Chondrocyte (in vitro differentiated cells): ENCODE data around the gene PAQR5. TPM values are rescaled to one million over a fixed set of nuclear protein-coding genes. Genes with fewer than 3 reads are reported as not detected.

ENCODE experiments used
- DNase-seq: peaks from one replicate; pipeline ENCODE4 v3.0.0; 2021; ENCODE audit warnings: mixed read lengths, low spot score
- H3K27ac Mint-ChIP-seq: one replicate; pipeline ENCODE4 v1.8.0; 2021; ENCODE audit warnings: mild to moderate bottlenecking, moderate library complexity, mixed read lengths; ENCODE audit not compliant: unreplicated experiment
- H3K27me3 Mint-ChIP-seq: 2 replicates; pipeline ENCODE4 v1.8.0; 2021; ENCODE audit warnings: low read depth, mixed read lengths
- H3K36me3 Mint-ChIP-seq: 2 replicates; pipeline ENCODE4 v1.8.0; 2021; ENCODE audit warnings: low read depth, mixed read lengths
- H3K4me1 Mint-ChIP-seq: 2 replicates; pipeline ENCODE4 v1.8.0; 2021; ENCODE audit warnings: low read depth, mild to moderate bottlenecking, mixed read lengths
- H3K4me3 Mint-ChIP-seq: one replicate; pipeline ENCODE4 v1.8.0; 2021; ENCODE audit warnings: mild to moderate bottlenecking, moderate library complexity, mixed read lengths; ENCODE audit not compliant: unreplicated experiment
- H3K9me3 Mint-ChIP-seq: 2 replicates; pipeline ENCODE4 v1.8.0; 2021; ENCODE audit warnings: low read depth, mixed read lengths
- total RNA-seq: library from RNA; stranded (reverse); gene quantifications from 3 replicates; pipeline ENCODE4 v1.2.1, GENCODE V29; 2021
- TF ChIP-seq, protein P1 (sequence below): fragments of 200-600 bp; sonication (generic); IDR thresholded peaks from 2 replicates; pipeline ENCODE4 v1.5.0; 2021; ENCODE audit warnings: antibody characterized with exemption, mild to moderate bottlenecking, moderate library complexity

The PAQR5 gene
- total RNA-seq, 1 donor from 2014 or later, result 0.20 TPM

DNA sequence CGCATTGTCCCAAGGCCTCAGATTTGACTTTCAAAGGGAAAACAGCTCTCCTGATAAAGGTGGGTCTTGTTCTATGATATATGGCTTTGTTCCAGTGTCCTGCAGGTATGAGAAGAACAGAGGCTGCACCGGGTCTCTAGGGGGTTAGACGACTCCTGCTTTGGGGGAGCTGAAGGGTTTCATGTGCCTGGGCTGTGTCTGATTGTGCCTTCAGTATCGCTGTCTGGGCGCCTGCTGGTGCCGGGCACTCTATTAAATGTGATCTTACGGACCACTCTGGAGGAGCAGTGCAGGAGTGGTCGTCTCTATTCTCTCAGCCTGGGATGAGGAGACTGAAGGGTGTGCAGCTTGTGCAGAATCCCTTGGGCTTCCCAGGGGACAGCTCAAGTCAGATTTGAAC, 16.0 kb downstream of the PAQR5 start:
- no peak for DNase-seq
- Mint-ChIP-seq H3K27ac (no peak overlapping the region), H3K4me3 (no peak overlapping the region), H3K27me3 (peaks cover 8% of the 10 kb centered on the region), H3K4me1 (no peaks in the 10 kb centered on the region), H3K9me3 (no peaks in the 10 kb centered on the region), H3K36me3 (no peaks in the 10 kb centered on the region)
- TF ChIP-seq, protein P1, sequence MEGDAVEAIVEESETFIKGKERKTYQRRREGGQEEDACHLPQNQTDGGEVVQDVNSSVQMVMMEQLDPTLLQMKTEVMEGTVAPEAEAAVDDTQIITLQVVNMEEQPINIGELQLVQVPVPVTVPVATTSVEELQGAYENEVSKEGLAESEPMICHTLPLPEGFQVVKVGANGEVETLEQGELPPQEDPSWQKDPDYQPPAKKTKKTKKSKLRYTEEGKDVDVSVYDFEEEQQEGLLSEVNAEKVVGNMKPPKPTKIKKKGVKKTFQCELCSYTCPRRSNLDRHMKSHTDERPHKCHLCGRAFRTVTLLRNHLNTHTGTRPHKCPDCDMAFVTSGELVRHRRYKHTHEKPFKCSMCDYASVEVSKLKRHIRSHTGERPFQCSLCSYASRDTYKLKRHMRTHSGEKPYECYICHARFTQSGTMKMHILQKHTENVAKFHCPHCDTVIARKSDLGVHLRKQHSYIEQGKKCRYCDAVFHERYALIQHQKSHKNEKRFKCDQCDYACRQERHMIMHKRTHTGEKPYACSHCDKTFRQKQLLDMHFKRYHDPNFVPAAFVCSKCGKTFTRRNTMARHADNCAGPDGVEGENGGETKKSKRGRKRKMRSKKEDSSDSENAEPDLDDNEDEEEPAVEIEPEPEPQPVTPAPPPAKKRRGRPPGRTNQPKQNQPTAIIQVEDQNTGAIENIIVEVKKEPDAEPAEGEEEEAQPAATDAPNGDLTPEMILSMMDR, result no peak

DNA sequence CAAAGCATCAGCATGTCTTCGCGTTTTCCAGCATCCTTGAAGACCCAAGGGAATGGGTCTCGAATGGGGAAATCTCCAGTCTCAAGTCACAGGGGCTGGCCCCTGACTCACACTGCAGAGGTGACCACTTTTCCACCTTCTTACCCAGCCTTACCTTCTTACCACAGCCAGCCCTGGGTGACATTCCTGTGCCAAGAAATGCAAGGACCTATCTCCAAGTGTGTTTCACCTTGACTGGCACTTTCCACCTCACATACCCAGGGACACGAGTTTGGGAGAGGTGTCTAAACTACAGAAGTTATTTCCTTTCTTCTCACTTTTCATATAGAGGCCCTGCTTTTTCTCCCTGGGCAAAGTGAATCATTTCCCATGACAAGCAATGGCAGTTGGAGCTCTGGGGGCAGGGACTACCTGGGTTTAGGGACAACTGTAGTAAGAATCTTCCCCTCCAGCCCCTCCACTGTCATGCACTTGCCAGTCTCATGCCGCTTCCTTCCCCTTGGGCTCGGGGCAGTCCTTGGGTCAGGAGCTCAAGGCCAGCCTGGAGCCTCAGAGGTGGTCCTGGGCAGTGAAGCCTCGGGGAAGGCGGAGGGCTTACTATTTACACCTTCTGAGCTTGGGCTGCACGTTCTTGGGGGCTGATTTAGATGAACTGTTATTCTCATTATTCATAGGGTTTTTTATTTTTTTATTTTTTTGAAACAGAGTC, 16.8 kb downstream of the PAQR5 start:
- no peaks in the 10 kb centered on the region for H3K9me3 Mint-ChIP-seq
- TF ChIP-seq, protein P1, result no peak
- H3K27ac Mint-ChIP-seq, result no peak overlapping the region
- H3K36me3 Mint-ChIP-seq, result no peaks in the 10 kb centered on the region
- peaks cover 8% of the 10 kb centered on the region for H3K27me3 Mint-ChIP-seq
- DNase-seq, result no peak
- H3K4me3 Mint-ChIP-seq, result no peak overlapping the region
- no peaks in the 10 kb centered on the region for H3K4me1 Mint-ChIP-seq

DNA sequence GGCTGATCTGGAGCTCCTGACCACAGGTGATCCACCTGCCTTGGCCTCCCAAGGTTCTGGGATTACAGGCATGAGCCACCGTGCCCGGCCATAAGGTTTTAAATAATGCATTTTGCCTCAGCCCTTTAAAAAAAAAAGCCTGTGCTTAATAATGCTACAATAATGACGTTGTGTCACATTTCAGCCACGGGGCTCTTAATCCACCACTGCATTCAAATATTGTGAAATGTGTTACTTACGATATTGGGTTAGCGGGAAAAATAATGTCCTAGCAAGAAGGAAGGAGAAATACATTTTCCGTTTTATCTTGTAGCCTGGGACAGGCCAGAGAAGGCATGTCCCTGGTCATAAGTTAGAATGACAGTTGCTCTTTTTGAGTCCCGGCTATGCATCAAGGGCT, 17.6 kb downstream of the PAQR5 start:
- Mint-ChIP-seq H3K4me3 (no peak overlapping the region), H3K4me1 (no peaks in the 10 kb centered on the region)
- TF ChIP-seq, protein P1, result no peak

GRCh38 chr15:69317392-69317841, 18.7 kb downstream of the PAQR5 start:
- no peaks in the 10 kb centered on the region for H3K4me1 Mint-ChIP-seq
- H3K4me3 Mint-ChIP-seq, result no peak overlapping the region
- H3K27ac Mint-ChIP-seq, result no peak overlapping the region
- DNase-seq, result no peak
- H3K9me3 Mint-ChIP-seq, result no peaks in the 10 kb centered on the region
- H3K27me3 Mint-ChIP-seq, result peaks cover 8% of the 10 kb centered on the region
- TF ChIP-seq, protein P1, result no peak
- no peaks in the 10 kb centered on the region for H3K36me3 Mint-ChIP-seq

More for the DNA sequence above, 17.6 kb downstream of the PAQR5 start:
- Mint-ChIP-seq H3K36me3 (no peaks in the 10 kb centered on the region), H3K9me3 (no peaks in the 10 kb centered on the region), H3K27me3 (peaks cover 8% of the 10 kb centered on the region), H3K27ac (no peak overlapping the region)
- DNase-seq, result no peak

DNA sequence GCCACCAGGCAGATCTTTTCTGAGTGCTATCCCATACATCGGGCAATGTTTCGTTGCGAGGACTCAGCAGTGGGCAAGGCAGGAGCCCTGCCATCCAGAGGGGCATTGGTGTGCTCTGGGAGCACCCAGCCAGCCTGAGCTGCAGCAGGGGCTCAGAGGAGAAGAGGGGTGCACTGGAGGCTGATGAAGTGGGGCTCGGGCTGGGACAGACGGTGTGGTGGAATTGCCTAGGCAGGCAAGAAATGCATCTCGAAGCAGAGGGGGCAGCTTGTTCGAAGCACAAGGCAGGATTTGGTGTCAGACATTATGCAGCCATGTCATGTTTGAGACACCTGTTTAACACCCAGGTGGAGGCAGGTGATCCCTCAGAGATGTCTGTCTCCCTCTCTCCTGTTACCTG, 19.3 kb downstream of the PAQR5 start:
- Mint-ChIP-seq H3K27me3 (peaks cover 8% of the 10 kb centered on the region), H3K36me3 (no peaks in the 10 kb centered on the region), H3K4me1 (no peaks in the 10 kb centered on the region), H3K9me3 (no peaks in the 10 kb centered on the region), H3K4me3 (no peak overlapping the region), H3K27ac (no peak overlapping the region)
- TF ChIP-seq, protein P1, result no peak
- no peak for DNase-seq
